Memory B cell (primary cell): Measurements from ENCODE around the gene PPIC.

Source experiments
- ATAC-seq: fragments of 150-1000 bp; cut with Tn5 transposase; 2 replicates; pipeline ENCODE4 v1.10.0; 2021; ENCODE audit warnings: low read depth, mild to moderate bottlenecking, moderate library complexity
- DNase-seq, 2 donors: peaks; one replicate each; pipeline ENCODE4 v3.0.0; 2022; ENCODE audit warnings: low spot score in 2 of 2
- H3K27ac Mint-ChIP-seq: one replicate; pipeline ENCODE4 v1.8.0; 2022; ENCODE audit warnings: mild to moderate bottlenecking, moderate library complexity, mixed read lengths
- H3K27me3 Mint-ChIP-seq: one replicate; pipeline ENCODE4 v1.8.0; 2022; ENCODE audit warnings: mixed read lengths
- H3K36me3 Mint-ChIP-seq: one replicate; pipeline ENCODE4 v1.8.0; 2022; ENCODE audit warnings: mild to moderate bottlenecking, mixed read lengths
- H3K4me1 Mint-ChIP-seq: one replicate; pipeline ENCODE4 v1.8.0; 2022; ENCODE audit warnings: mixed read lengths
- H3K4me3 Mint-ChIP-seq: one replicate; pipeline ENCODE4 v1.8.0; 2022; ENCODE audit warnings: mild to moderate bottlenecking, moderate library complexity, mixed read lengths
- H3K9me3 Mint-ChIP-seq: one replicate; pipeline ENCODE4 v1.8.0; 2022; ENCODE audit warnings: mixed read lengths

Gene PPIC

DNA sequence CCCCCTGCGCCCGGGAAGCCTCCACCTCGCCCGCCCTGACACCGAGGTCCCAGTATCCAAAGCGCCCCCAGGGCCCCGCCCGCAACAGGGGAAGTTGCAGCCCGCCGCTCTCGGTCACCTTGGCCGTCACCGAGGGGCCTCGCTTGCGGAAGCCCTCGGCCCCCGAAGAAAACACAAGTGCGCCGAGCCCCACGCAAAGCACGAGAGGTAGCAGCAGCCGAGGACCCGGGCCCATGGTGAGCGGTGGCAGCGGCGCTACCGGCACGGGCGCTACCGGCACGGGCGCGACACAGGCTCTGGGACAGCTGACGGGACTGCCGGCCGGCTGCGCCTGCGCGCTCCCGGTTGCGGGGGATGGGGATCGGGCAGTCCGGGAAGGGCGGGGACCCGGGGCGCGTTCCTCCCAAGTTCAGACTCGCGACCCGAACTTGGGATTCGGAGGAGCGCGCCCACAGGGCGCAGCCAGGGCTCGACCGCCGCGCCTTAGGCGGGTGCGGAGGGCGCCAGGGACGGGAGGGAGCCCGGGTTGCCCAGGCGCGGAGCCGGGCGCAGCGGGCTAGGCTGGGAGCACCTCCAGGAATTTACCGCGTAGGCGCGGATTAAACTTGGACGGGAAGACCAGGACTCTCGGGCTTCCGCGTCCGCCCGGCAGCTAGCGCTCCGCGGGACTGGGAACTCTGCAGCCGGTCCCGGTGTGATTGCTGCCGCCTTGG is at the start of gene PPIC:
Gene PPIC, minus strand, starts transcription at position 335 of the 713 bp plus-strand sequence. Its CDS starts 100 bp downstream, at position 235.
- Mint-ChIP-seq H3K4me3 (peak within 1 kb of the TSS; percentile 77), H3K27ac (no peak within 1 kb of the TSS), H3K36me3 (no peaks in the 10 kb centered on the region), H3K4me1 (peaks cover 11% of the 10 kb centered on the region), H3K9me3 (no peaks in the 10 kb centered on the region), H3K27me3 (peaks cover 26% of the 10 kb centered on the region)
- ATAC-seq (peak; percentile 55), DNase-seq (peak; percentile 24 to 32)

GRCh38 chr5:123085638-123086286 is 49.2 kb upstream of the PPIC start:
- no peak for ATAC-seq
- Mint-ChIP-seq H3K27me3 (peaks cover 35% of the 10 kb centered on the region), H3K36me3 (no peaks in the 10 kb centered on the region), H3K4me3 (no peak overlapping the region), H3K9me3 (no peaks in the 10 kb centered on the region), H3K4me1 (peaks cover 16% of the 10 kb centered on the region), H3K27ac (no peak overlapping the region)
- DNase-seq: no peak

DNA sequence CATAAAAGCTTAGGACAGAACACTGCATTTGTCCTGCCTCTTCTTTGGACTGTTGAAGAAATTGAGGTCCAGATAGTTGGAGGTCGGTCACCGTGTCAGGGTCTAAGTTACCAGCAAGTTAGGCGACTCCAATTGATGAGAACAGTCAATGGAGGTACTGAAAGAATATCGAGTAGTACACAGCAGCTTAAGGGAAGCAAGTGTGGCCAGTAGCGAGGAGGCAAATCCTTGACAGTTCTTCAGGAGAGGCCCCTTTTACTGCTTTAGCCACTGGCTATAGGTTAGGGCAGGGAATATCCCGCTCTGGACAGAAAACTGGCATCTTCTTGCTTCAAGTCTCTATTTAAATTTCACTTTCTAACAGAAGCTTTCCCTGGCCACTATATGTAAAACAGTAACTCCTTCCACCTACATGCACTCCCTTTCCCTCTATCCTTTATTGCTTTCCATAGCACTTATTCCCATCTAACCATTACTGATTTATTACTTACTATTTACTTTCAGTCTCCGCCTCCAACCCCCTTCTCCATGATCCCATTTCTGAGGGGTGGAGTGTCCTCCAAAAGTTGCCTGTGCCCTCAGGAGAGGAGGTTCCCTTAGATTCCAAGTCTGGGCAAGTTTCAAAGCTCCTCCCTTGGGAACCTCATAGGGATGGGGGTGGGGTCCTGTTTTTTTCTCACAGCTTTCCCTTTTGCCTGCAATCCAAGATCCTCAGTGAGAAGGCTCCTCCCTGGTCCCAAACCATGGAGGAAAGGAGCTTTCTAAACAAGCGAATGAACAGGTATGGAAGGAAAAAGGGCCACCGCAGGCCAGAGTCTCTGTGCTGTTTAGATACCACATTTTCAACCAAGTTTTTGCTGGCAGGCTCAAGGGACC is 48.4 kb upstream of the PPIC start:
- ATAC-seq (no peak), DNase-seq (no peak)
- H3K36me3 Mint-ChIP-seq: no peaks in the 10 kb centered on the region
- no peak overlapping the region for H3K27ac Mint-ChIP-seq
- H3K27me3 Mint-ChIP-seq: peaks cover 31% of the 10 kb centered on the region
- H3K4me3 Mint-ChIP-seq: no peak overlapping the region
- H3K4me1 Mint-ChIP-seq: peaks cover 14% of the 10 kb centered on the region
- no peaks in the 10 kb centered on the region for H3K9me3 Mint-ChIP-seq

DNA sequence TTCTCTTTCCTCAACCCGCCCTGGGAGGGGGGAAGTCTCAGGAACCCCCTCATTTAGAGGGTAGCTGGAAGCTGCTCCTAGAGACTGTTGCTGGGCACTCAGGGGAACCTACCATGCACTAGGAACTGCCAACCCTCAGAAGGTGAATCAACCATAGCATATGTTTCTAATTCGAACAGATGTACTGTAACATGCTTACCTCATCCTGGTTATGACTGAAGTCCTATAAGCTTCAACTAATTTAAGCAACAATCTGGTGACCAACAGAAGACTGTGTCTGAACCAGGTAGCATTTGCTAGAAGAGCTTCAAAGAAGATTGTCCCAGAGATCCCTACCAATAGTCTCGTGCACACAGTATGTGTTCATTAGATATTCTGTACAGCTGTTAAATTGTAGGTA is 46.8 kb upstream of the PPIC start:
- no peak overlapping the region for H3K27ac Mint-ChIP-seq
- no peaks in the 10 kb centered on the region for H3K36me3 Mint-ChIP-seq
- DNase-seq: no peak
- peaks cover 5% of the 10 kb centered on the region for H3K4me1 Mint-ChIP-seq
- ATAC-seq: no peak
- H3K9me3 Mint-ChIP-seq: no peaks in the 10 kb centered on the region
- H3K27me3 Mint-ChIP-seq: peaks cover 27% of the 10 kb centered on the region
- no peak overlapping the region for H3K4me3 Mint-ChIP-seq

DNA sequence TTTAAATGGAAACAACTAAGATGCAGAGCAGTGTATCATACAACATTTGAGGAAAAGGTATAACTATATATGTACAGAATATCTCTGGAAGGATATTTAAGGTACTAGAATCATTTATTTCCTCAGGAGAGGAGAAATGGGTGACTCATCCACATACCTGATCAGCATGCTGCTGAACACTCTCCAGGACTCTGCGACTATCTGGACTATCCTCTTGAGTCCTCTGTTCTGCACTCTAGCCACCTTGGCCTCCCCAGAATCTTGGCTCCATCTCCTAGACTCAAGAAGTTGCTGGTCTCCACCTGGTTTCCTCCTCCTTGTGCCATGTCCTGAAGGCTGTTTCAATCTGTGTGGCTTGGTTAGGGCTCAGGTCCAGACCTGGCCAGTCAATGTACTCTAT is 43.7 kb upstream of the PPIC start:
- ATAC-seq (no peak), DNase-seq (no peak)
- peaks cover 13% of the 10 kb centered on the region for H3K27me3 Mint-ChIP-seq
- H3K27ac Mint-ChIP-seq: no peak overlapping the region
- no peak overlapping the region for H3K4me3 Mint-ChIP-seq
- H3K4me1 Mint-ChIP-seq: no peaks in the 10 kb centered on the region
- no peaks in the 10 kb centered on the region for H3K9me3 Mint-ChIP-seq
- H3K36me3 Mint-ChIP-seq: no peaks in the 10 kb centered on the region

DNA sequence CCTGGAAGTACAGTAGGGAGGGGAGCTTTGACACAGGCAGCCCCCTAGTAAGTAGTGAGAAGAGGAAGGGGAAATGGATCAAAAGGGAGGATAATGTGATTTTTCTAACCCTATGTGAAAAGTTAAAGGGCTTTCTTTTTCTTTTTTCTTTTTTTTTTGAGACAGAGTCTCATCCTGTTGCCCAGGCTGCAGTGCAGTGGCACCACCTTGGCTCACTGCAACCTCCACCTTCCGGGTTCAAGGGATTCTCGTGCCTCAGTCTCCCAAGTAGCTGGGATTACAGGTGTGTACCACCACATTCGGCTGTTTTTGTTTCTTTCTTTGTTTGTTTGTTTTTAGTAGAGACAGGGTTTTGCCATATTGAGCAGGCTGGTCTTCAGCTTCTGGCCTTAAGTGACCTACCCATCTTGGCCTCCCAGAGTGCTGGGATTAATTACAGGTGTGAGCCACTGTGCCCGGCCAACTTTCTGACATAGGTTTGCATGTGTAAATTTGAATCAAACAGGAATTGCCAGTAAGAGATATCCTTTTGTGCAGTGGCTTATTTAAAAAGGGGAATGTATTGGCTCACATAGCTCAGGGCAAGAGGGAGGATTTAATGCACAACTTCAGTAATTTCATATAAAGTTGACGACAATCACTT is 39.1 kb upstream of the PPIC start:
- no peak for DNase-seq
- no peak for ATAC-seq
- Mint-ChIP-seq H3K9me3 (no peaks in the 10 kb centered on the region), H3K27ac (no peak overlapping the region), H3K4me1 (no peaks in the 10 kb centered on the region), H3K27me3 (peaks cover 22% of the 10 kb centered on the region), H3K4me3 (no peak overlapping the region), H3K36me3 (no peaks in the 10 kb centered on the region)

DNA sequence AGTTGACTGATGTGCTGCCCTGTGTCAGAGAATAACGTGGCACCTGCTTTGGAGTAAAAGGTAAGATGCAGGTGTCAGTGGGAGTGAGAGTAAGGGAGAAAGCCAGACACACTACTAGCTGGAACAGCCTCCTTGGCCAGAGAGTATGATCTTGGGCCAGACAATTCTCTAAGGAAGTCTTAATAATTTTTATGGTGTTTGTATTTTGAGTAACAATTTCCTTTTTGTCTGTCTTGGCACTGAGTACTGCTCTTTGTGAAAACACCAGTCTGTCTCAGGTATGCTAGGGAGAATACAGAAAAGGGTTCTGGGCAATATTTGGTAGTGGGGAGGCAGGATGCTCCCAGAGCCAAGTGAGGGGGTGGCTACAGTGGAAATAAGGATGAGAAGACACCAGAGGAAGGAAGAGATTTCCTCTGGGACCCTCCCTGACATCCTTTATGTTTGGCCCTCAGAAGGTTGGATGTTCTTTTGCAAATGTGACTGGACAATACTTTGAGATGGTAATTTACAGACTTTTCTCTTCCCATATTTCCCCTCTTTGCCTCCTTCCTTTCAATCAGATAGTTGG is 31.9 kb upstream of the PPIC start:
- H3K36me3 Mint-ChIP-seq: no peaks in the 10 kb centered on the region
- H3K4me3 Mint-ChIP-seq: no peak overlapping the region
- no peak overlapping the region for H3K27ac Mint-ChIP-seq
- peaks cover 3% of the 10 kb centered on the region for H3K9me3 Mint-ChIP-seq
- ATAC-seq (no peak), DNase-seq (no peak)
- H3K27me3 Mint-ChIP-seq: peaks cover 31% of the 10 kb centered on the region
- no peaks in the 10 kb centered on the region for H3K4me1 Mint-ChIP-seq

- no peaks in the 10 kb centered on the region for H3K4me1 Mint-ChIP-seq
- ATAC-seq (no peak), DNase-seq (no peak)
- no peak overlapping the region for H3K4me3 Mint-ChIP-seq
- H3K27ac Mint-ChIP-seq: no peak overlapping the region
- H3K9me3 Mint-ChIP-seq: peaks cover 10% of the 10 kb centered on the region
- H3K27me3 Mint-ChIP-seq: peaks cover 24% of the 10 kb centered on the region
- H3K36me3 Mint-ChIP-seq: no peaks in the 10 kb centered on the region
These were observed 29.5 kb upstream of the PPIC start for GRCh38 chr5:123066016-123066415.

DNA sequence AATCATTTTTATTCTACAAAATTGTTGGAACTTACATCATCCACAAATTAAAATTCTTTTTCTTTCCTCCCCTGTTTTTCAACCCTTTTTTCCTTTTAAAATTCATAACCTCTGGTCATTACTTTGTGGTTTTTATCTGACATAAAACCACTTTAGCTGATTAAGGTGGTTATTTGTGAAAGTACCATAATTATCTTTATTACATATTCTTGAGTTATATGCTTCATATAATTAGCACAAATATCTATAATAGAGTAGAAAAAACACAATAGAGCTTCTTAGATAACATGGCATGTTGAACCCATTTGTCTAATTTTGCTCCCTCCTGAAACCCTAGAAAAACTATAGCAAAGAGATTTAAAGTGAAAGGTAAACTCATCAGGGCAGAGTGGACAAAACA is 22.9 kb upstream of the PPIC start:
- DNase-seq (no peak), ATAC-seq (no peak)
- no peak overlapping the region for H3K4me3 Mint-ChIP-seq
- peaks cover 9% of the 10 kb centered on the region for H3K9me3 Mint-ChIP-seq
- peaks cover 18% of the 10 kb centered on the region for H3K27me3 Mint-ChIP-seq
- H3K4me1 Mint-ChIP-seq: no peaks in the 10 kb centered on the region
- H3K36me3 Mint-ChIP-seq: peaks cover 3% of the 10 kb centered on the region
- no peak overlapping the region for H3K27ac Mint-ChIP-seq

DNA sequence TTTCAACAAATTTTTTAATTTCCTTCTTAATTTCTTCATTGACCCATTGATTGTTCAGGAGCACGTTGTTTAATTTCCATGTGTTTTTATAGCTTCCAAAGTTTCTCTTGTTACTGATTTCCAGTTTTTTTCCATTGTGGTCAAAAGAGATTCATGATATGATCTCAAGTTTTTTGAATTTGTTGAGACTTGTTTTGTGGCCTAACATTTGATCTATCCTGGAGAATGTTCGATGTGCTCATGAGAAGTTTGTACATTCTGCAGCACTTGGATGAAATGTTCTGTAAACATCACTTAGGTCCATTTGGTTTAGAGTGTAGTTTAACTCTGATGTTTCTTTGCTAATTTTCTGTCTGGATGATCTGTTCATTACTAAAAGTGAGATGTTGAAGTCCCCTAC is 14.7 kb upstream of the PPIC start:
- Mint-ChIP-seq H3K4me1 (no peaks in the 10 kb centered on the region), H3K9me3 (peaks cover 17% of the 10 kb centered on the region), H3K27me3 (peaks cover 23% of the 10 kb centered on the region), H3K36me3 (peaks cover 3% of the 10 kb centered on the region), H3K4me3 (no peak overlapping the region), H3K27ac (no peak overlapping the region)
- ATAC-seq: no peak
- no peak for DNase-seq

- no peaks in the 10 kb centered on the region for H3K4me1 Mint-ChIP-seq
- no peak overlapping the region for H3K27ac Mint-ChIP-seq
- H3K9me3 Mint-ChIP-seq: peaks cover 14% of the 10 kb centered on the region
- DNase-seq (no peak), ATAC-seq (no peak)
- peaks cover 25% of the 10 kb centered on the region for H3K27me3 Mint-ChIP-seq
- no peak overlapping the region for H3K4me3 Mint-ChIP-seq
- no peaks in the 10 kb centered on the region for H3K36me3 Mint-ChIP-seq
These were observed 11.2 kb upstream of the PPIC start for GRCh38 chr5:123047706-123048105.

GRCh38 chr5:123046222-123046621 is 9.7 kb upstream of the PPIC start:
- Mint-ChIP-seq H3K4me3 (no peak overlapping the region), H3K27me3 (peaks cover 19% of the 10 kb centered on the region), H3K9me3 (peaks cover 5% of the 10 kb centered on the region), H3K4me1 (no peaks in the 10 kb centered on the region), H3K27ac (no peak overlapping the region), H3K36me3 (no peaks in the 10 kb centered on the region)
- no peak for ATAC-seq
- DNase-seq: no peak

DNA sequence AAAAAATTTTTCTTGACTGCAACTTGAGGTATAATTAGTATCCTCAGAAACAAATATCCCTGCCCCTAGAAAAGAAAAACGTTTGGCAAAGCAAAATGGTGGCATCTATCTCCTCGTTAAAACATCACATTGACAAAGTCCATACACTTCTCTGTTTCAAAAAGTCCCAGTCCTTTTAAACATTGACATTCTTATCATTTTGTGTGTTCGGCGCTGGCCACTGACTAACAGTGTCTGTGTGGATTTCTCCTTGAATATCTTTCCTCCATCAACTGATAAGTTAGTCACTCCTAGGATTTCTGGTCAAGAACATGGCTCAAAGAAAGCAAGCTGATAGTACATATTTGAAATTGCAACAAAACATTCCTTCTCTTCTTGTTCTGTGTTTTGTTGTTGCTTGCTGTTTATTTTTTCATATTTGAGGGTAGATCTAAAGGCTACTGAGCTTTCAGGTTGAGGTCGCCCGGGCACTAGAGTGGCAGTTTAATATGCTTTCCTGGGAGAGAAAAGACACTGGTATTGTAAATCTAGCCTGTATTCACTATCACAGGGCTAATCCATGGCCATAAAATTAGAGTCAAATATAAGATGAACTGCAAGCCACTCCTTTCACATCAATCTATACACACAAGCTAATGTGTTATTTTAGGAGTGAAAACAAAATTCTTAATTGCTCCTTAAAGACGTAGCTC is 8.5 kb upstream of the PPIC start:
- ATAC-seq (no peak), DNase-seq (no peak)
- Mint-ChIP-seq H3K4me1 (no peaks in the 10 kb centered on the region), H3K27me3 (peaks cover 15% of the 10 kb centered on the region), H3K9me3 (no peaks in the 10 kb centered on the region), H3K36me3 (no peaks in the 10 kb centered on the region), H3K4me3 (no peak overlapping the region), H3K27ac (no peak overlapping the region)
